Measurements from ENCODE around the gene NAA80. TPM values are rescaled to one million over a fixed set of nuclear protein-coding genes. Genes with fewer than 3 reads are reported as not detected.
A peak's percentile ranks its signal among the peaks of the same experiment; 100 is the strongest.
"Not testable (repeated sequence)": the region's sequence is repeated elsewhere in the genome, so short reads cannot be mapped to it uniquely, and the experiment has no call there.

NAA80 gene
- total RNA-seq, 3 donors from 2014 or later (not counting 1 experiment from before 2014, with no cell fraction given), result 22.2 to 30.3 (median 29.6) TPM

DNA sequence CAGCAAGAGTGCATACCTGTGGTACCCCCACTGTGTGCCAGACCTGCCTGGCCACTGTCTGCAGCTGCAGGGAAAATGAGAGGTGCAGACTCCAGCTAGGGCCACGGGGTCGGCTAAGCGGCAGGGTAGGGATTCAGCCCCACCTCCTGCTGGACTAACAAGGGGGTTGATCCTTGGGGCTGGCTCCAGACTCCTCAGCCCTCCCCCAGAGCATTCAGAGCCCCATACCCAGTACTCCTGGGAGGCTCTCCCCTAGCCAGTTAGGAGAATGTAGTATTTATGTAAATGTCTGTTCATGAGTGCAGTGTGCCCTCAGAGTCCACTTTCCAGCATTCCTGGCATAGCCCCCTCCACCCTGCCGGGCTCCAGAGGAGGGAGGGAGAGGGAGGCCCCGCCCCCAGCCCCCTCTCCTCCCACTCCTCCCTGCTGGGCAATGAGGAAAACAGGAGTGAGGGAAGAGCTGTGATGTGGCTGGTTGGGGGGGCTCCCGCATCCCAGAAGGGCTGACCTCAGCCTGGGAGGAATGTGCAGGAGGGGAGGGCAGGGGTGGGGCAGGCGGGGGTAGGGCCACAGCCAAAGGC lies 34.7 kb downstream of the NAA80 start:
- Histone ChIP-seq H3K4me3 (ENCODE audit: low read length) (no peak overlapping the region), H3K27ac (ENCODE audit: low read length) (no peak overlapping the region), H3K36me3 (ENCODE audit: control insufficient read depth, insufficient read depth, low read length) (peaks cover 3% of the 10 kb centered on the region), H3K4me1 (ENCODE audit: control insufficient read depth, insufficient read depth, low read length) (peaks cover 16% of the 10 kb centered on the region), H3K27me3 (ENCODE audit: control insufficient read depth, insufficient read depth, low read length) (peaks cover 3% of the 10 kb centered on the region), H3K9me3 (ENCODE audit: control insufficient read depth, insufficient read depth, low read length) (no peaks in the 10 kb centered on the region)
- no peak overlapping the region for H3K27ac Mint-ChIP-seq
- H3K4me3 Mint-ChIP-seq, result no peak overlapping the region
- no peaks in the 10 kb centered on the region for H3K9me3 Mint-ChIP-seq
- no peak for ATAC-seq
- WGBS (ENCODE audit: insufficient coverage), result 94% methylated on average over 3 of the region's 7 CpGs
- peaks cover 0 to 6% of the 10 kb centered on the region in 2 donors for H3K27me3 Mint-ChIP-seq (ENCODE audit: low read depth in 2 of 2)
- TF ChIP-seq, protein P1, sequence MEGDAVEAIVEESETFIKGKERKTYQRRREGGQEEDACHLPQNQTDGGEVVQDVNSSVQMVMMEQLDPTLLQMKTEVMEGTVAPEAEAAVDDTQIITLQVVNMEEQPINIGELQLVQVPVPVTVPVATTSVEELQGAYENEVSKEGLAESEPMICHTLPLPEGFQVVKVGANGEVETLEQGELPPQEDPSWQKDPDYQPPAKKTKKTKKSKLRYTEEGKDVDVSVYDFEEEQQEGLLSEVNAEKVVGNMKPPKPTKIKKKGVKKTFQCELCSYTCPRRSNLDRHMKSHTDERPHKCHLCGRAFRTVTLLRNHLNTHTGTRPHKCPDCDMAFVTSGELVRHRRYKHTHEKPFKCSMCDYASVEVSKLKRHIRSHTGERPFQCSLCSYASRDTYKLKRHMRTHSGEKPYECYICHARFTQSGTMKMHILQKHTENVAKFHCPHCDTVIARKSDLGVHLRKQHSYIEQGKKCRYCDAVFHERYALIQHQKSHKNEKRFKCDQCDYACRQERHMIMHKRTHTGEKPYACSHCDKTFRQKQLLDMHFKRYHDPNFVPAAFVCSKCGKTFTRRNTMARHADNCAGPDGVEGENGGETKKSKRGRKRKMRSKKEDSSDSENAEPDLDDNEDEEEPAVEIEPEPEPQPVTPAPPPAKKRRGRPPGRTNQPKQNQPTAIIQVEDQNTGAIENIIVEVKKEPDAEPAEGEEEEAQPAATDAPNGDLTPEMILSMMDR (IDR thresholded peaks at IDR 0.05), result no peak
- peaks cover 5 to 6% of the 10 kb centered on the region in 2 donors for H3K4me1 Mint-ChIP-seq
- H3K36me3 Mint-ChIP-seq, result no peaks in the 10 kb centered on the region
- DNase-seq, result no peak
- intact Hi-C loops (cut with micrococcal nuclease), result no loop called here

DNA sequence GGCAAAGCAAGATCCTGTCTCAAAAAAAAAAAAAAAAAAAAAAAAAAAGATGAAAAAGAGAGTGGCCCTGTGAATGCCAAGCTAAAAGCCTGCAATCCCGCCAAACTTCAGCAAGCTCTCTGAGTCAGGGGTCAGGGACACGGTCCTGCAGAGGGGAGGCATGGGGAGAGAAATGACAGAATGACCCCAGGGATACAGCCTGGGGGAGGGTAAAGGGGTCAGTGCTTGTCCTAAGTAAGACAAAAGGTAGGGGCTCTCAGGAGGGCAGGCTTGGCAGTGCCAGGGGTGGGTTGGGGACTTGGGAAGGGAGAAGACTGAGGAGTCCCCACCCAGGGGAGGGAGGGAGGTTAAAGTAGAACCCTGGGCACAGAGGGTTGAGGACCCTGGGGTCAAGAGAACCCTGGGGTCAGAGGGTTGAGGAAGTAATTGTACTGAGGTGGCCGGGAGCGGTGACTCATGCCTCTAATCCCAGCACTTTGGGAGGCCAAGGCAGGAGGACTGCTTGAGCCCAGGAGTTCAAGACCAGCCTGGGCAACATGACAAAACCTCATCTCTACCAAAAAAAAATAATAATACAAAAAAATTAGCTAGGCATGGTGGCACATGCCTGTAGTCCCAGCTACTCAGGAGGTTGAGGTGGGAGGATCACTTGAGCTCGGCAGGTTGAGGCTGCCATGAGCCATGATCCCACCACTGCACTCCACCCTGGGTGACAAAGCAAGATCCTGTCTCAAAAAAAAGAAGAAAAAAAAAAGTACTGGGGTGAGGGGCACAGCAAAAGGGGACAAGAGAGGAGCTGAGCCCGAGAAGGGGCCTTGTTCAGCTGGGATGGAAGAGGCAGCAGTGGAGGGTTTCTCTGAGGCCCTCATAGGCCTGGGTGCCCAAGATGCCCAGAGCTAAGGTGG lies 35.5 kb downstream of the NAA80 start:
- Histone ChIP-seq H3K27me3 (ENCODE audit: control insufficient read depth, insufficient read depth, low read length) (peaks cover 3% of the 10 kb centered on the region), H3K9me3 (ENCODE audit: control insufficient read depth, insufficient read depth, low read length) (no peaks in the 10 kb centered on the region), H3K27ac (ENCODE audit: low read length) (no peak overlapping the region), H3K4me1 (ENCODE audit: control insufficient read depth, insufficient read depth, low read length) (peaks cover 19% of the 10 kb centered on the region), H3K4me3 (ENCODE audit: low read length) (no peak overlapping the region), H3K36me3 (ENCODE audit: control insufficient read depth, insufficient read depth, low read length) (peaks cover 6% of the 10 kb centered on the region)
- H3K27me3 Mint-ChIP-seq (ENCODE audit: low read depth in 2 of 2), result peaks cover 0 to 6% of the 10 kb centered on the region in 2 donors
- H3K36me3 Mint-ChIP-seq, result no peaks in the 10 kb centered on the region
- 82% methylated on average over 6 of the region's 6 CpGs for WGBS (ENCODE audit: insufficient coverage)
- TF ChIP-seq, protein P1 (IDR thresholded peaks at IDR 0.05), result no peak
- H3K4me3 Mint-ChIP-seq, result no peak overlapping the region
- H3K4me1 Mint-ChIP-seq, result peaks cover 5 to 6% of the 10 kb centered on the region in 2 donors
- no peaks in the 10 kb centered on the region for H3K9me3 Mint-ChIP-seq
- intact Hi-C loops (cut with micrococcal nuclease), result no loop called here
- ATAC-seq (no peak), DNase-seq (no peak)
- H3K27ac Mint-ChIP-seq, result no peak overlapping the region

DNA sequence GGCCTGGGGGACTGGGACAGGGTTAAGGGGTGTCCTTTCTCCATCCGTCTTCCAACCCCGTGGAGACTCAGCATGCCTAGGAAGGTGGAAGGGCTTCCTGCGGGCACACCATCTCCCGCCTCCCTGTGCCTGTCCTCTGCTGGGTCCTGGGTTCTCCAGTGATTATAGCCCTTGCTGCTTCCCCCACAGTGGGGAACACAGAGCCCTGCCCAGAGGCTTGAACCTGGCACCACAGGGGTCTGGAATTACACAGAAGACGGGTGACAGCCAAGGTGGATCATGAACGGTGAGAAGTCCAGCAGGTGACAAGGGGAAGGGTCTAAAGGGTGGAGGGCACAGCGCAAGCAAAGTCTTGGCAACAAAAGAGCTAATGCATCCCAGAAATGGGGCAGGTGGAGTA lies 36.4 kb downstream of the NAA80 start:
- peaks cover 5 to 11% of the 10 kb centered on the region in 2 donors for H3K4me1 Mint-ChIP-seq
- H3K36me3 Mint-ChIP-seq, result no peaks in the 10 kb centered on the region
- DNase-seq, result no peak
- H3K4me1 ChIP-seq (ENCODE audit: control insufficient read depth, insufficient read depth, low read length), result peaks cover 19% of the 10 kb centered on the region
- 95% methylated on average over 7 of the region's 7 CpGs for WGBS (ENCODE audit: insufficient coverage)
- no peak overlapping the region for H3K4me3 ChIP-seq (ENCODE audit: low read length)
- H3K27ac Mint-ChIP-seq, result no peak overlapping the region
- H3K9me3 ChIP-seq (ENCODE audit: control insufficient read depth, insufficient read depth, low read length), result no peaks in the 10 kb centered on the region
- TF ChIP-seq, protein P1 (IDR thresholded peaks at IDR 0.05), result no peak
- peaks cover 0 to 3% of the 10 kb centered on the region in 2 donors for H3K27me3 Mint-ChIP-seq (ENCODE audit: low read depth in 2 of 2)
- intact Hi-C loops (cut with micrococcal nuclease), result no loop called here
- H3K36me3 ChIP-seq (ENCODE audit: control insufficient read depth, insufficient read depth, low read length), result peaks cover 13% of the 10 kb centered on the region
- no peak for ATAC-seq
- H3K27me3 ChIP-seq (ENCODE audit: control insufficient read depth, insufficient read depth, low read length), result peaks cover under 1% of the 10 kb centered on the region
- H3K9me3 Mint-ChIP-seq, result no peaks in the 10 kb centered on the region
- no peak overlapping the region for H3K27ac ChIP-seq (ENCODE audit: low read length)
- no peak overlapping the region for H3K4me3 Mint-ChIP-seq

DNA sequence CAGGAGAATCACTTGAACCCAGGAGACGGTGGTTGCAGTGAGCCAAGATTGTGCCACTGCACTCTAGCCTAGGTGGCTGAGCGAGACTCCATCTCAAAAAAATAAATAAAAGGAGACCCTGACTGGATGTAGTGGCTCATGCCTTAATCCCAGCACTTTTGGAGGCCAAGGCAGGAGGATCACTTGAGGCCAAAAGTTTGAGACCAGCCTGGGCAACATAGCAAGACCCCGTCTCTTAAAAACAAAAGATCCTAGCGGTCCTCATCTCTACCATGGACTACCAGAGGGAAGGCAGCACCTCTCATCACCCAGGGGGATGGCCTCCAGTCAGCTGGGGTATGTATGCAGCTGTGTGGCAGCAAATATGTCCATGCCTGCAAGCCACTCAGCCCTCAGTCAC lies 37.0 kb downstream of the NAA80 start:
- DNase-seq; ATAC-seq; intact Hi-C loops (cut with micrococcal nuclease); H3K36me3 Mint-ChIP-seq; H3K4me3 Mint-ChIP-seq; H3K4me3 ChIP-seq (ENCODE audit: low read length); H3K9me3 ChIP-seq (ENCODE audit: control insufficient read depth, insufficient read depth, low read length); H3K9me3 Mint-ChIP-seq; H3K27ac ChIP-seq (ENCODE audit: low read length); H3K27me3 ChIP-seq (ENCODE audit: control insufficient read depth, insufficient read depth, low read length); H3K27me3 Mint-ChIP-seq (ENCODE audit: low read depth in 2 of 2): not testable (repeated sequence)
- H3K36me3 ChIP-seq (ENCODE audit: control insufficient read depth, insufficient read depth, low read length), result peaks cover 19% of the 10 kb centered on the region
- H3K4me1 ChIP-seq (ENCODE audit: control insufficient read depth, insufficient read depth, low read length), result peaks cover 19% of the 10 kb centered on the region
- Mint-ChIP-seq H3K27ac (peak overlapping the region in 1 of 2 donors; percentile 84), H3K4me1 (peaks cover 5 to 11% of the 10 kb centered on the region in 2 donors)
- 91% methylated on average over 4 of the region's 4 CpGs for WGBS (ENCODE audit: insufficient coverage)

Measured in natural killer cell (primary cell).